Hematopoietic multipotent progenitor cell (in vitro differentiated cells): ENCODE data around the gene MYRIP. TPM values are rescaled to one million over a fixed set of nuclear protein-coding genes. Genes with fewer than 3 reads are reported as not detected.

Experiments
- DNase-seq, 3 donors: peaks; one replicate each; pipeline ENCODE4 v3.0.0-alpha.2; 2011 to 2015; ENCODE audit warnings: low read depth in 2 of 3, low spot score in 2 of 3
- small RNA-seq: library from RNA; depleted of rRNA; stranded (forward); fragments of <200 nt; gene quantifications from one replicate; pipeline ENCODE3, GENCODE V24; 2012
- total RNA-seq: library from RNA; depleted of rRNA; stranded (reverse); fragments of >200 nt; gene quantifications from one replicate; pipeline ENCODE4 v1.2.3, GENCODE V29; 2012

Gene MYRIP
- total RNA-seq, 1 donor, result under 0.01 TPM

GRCh38 chr3:40308725-40309417 lies 499.5 kb downstream of the MYRIP start:
- DNase-seq, result no peak

GRCh38 chr3:40309418-40309924 lies 500.1 kb downstream of the MYRIP start, which contains the start of gene EIF1B:
Gene EIF1B, plus strand, starts transcription at chr3:40309707. Its CDS starts 235 bp downstream, at chr3:40309942.
- peak; percentile 98 for DNase-seq

Small RNA genes within 50 kb of the gene (small RNA-seq; reads per million reads assigned to genes)
- gene RF00264, result not detected
- not detected for gene RN7SL411P
- gene RNU4-56P, result not detected
